ENCODE data around the gene CASP12. TPM values are rescaled to one million over a fixed set of nuclear protein-coding genes. Genes with fewer than 3 reads are reported as not detected.

The CASP12 gene
- total and polyA plus RNA-seq, 2 experiments from 2014 or later = not detected

DNA sequence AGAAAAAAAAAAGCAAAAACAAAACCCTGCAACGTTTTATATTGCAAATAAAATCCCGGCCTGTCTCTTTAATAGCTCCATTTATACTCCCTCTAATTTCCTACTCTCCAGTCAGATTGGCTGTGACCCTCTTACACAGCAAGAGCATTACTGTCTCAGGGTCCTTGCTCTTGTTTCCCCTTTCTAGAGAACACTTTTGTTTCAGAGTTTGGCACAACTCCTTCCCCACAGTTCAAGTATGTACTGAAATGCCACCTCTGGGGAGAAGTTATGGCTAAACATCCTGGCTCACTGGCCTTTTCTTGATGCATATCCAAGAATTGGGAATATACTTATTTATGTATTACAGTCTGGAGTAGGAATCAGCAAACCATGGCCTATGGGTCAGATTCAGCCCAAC lies 2.6 kb downstream of the CASP12 start (continued):
- TF ChIP-seq, protein P1, sequence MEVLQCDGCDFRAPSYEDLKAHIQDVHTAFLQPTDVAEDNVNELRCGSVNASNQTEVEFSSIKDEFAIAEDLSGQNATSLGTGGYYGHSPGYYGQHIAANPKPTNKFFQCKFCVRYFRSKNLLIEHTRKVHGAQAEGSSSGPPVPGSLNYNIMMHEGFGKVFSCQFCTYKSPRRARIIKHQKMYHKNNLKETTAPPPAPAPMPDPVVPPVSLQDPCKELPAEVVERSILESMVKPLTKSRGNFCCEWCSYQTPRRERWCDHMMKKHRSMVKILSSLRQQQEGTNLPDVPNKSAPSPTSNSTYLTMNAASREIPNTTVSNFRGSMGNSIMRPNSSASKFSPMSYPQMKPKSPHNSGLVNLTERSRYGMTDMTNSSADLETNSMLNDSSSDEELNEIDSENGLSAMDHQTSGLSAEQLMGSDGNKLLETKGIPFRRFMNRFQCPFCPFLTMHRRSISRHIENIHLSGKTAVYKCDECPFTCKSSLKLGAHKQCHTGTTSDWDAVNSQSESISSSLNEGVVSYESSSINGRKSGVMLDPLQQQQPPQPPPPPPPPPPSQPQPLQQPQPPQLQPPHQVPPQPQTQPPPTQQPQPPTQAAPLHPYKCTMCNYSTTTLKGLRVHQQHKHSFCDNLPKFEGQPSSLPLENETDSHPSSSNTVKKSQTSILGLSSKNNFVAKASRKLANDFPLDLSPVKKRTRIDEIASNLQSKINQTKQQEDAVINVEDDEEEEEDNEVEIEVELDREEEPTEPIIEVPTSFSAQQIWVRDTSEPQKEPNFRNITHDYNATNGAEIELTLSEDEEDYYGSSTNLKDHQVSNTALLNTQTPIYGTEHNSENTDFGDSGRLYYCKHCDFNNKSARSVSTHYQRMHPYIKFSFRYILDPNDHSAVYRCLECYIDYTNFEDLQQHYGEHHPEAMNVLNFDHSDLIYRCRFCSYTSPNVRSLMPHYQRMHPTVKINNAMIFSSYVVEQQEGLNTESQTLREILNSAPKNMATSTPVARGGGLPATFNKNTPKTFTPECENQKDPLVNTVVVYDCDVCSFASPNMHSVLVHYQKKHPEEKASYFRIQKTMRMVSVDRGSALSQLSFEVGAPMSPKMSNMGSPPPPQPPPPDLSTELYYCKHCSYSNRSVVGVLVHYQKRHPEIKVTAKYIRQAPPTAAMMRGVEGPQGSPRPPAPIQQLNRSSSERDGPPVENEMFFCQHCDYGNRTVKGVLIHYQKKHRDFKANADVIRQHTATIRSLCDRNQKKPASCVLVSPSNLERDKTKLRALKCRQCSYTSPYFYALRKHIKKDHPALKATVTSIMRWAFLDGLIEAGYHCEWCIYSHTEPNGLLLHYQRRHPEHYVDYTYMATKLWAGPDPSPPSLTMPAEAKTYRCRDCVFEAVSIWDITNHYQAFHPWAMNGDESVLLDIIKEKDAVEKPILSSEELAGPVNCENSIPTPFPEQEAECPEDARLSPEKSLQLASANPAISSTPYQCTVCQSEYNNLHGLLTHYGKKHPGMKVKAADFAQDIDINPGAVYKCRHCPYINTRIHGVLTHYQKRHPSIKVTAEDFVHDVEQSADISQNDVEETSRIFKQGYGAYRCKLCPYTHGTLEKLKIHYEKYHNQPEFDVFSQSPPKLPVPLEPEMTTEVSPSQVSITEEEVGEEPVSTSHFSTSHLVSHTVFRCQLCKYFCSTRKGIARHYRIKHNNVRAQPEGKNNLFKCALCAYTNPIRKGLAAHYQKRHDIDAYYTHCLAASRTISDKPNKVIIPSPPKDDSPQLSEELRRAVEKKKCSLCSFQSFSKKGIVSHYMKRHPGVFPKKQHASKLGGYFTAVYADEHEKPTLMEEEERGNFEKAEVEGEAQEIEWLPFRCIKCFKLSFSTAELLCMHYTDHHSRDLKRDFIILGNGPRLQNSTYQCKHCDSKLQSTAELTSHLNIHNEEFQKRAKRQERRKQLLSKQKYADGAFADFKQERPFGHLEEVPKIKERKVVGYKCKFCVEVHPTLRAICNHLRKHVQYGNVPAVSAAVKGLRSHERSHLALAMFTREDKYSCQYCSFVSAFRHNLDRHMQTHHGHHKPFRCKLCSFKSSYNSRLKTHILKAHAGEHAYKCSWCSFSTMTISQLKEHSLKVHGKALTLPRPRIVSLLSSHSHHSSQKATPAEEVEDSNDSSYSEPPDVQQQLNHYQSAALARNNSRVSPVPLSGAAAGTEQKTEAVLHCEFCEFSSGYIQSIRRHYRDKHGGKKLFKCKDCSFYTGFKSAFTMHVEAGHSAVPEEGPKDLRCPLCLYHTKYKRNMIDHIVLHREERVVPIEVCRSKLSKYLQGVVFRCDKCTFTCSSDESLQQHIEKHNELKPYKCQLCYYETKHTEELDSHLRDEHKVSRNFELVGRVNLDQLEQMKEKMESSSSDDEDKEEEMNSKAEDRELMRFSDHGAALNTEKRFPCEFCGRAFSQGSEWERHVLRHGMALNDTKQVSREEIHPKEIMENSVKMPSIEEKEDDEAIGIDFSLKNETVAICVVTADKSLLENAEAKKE (CRISPR knock-in tag; IDR thresholded peaks at IDR 0.05) = no peak
- TF ChIP-seq, protein P2, sequence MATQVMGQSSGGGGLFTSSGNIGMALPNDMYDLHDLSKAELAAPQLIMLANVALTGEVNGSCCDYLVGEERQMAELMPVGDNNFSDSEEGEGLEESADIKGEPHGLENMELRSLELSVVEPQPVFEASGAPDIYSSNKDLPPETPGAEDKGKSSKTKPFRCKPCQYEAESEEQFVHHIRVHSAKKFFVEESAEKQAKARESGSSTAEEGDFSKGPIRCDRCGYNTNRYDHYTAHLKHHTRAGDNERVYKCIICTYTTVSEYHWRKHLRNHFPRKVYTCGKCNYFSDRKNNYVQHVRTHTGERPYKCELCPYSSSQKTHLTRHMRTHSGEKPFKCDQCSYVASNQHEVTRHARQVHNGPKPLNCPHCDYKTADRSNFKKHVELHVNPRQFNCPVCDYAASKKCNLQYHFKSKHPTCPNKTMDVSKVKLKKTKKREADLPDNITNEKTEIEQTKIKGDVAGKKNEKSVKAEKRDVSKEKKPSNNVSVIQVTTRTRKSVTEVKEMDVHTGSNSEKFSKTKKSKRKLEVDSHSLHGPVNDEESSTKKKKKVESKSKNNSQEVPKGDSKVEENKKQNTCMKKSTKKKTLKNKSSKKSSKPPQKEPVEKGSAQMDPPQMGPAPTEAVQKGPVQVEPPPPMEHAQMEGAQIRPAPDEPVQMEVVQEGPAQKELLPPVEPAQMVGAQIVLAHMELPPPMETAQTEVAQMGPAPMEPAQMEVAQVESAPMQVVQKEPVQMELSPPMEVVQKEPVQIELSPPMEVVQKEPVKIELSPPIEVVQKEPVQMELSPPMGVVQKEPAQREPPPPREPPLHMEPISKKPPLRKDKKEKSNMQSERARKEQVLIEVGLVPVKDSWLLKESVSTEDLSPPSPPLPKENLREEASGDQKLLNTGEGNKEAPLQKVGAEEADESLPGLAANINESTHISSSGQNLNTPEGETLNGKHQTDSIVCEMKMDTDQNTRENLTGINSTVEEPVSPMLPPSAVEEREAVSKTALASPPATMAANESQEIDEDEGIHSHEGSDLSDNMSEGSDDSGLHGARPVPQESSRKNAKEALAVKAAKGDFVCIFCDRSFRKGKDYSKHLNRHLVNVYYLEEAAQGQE (IDR thresholded peaks at IDR 0.05; ENCODE audit: unreplicated experiment) = no peak

DNA sequence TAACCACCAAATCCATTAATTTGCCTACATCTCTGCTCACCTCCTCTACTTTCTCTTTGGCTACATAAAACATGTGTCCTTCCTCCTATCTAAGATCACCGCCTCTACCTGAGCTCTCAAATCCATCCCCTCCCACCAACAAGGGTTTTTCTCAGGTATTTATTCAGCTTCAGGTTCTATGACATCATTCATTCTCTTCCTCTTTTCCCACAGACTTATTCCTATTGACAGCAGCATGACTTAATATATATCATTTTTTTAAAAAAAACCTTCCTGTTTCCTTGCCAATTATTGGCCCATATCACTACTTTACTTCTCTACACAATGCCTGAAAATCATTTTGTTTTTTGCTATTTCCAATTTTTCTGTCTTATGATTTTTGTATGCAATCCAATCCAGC lies 4.4 kb downstream of the CASP12 start:
- Histone ChIP-seq H3K9me2 (ENCODE audit: insufficient read depth) (no peaks in the 10 kb centered on the region; the same call in 1 of the 2 replicates), H3K4me1 (ENCODE audit: insufficient read depth) (peaks cover 33% of the 10 kb centered on the region), H3K27ac (ENCODE audit: low read depth) (no peak overlapping the region), H4K20me1 (replicated peaks; ENCODE audit: insufficient read depth) (no peaks in the 10 kb centered on the region), H3F3A (replicated peaks; ENCODE audit: low read depth) (no peaks in the 10 kb centered on the region), H3K27me3 (ENCODE audit: insufficient read depth) (no peaks in the 10 kb centered on the region), H3K79me2 (replicated peaks; ENCODE audit: insufficient read depth) (no peaks in the 10 kb centered on the region), H3K4me2 (no peak overlapping the region), H3K4me3 (no peak overlapping the region), H2AFZ (no peak overlapping the region), H3K36me3 (ENCODE audit: insufficient read depth) (no peaks in the 10 kb centered on the region)
- no peaks in the 10 kb centered on the region for H3K27me3 Mint-ChIP-seq (ENCODE audit: insufficient read depth, low read depth, poor library complexity)
- ATAC-seq (no peak), DNase-seq (ENCODE audit: low spot score) (no peak)
- no peaks in the 10 kb centered on the region for H3K9me3 Mint-ChIP-seq
- peaks cover 33% of the 10 kb centered on the region for H3K4me1 Mint-ChIP-seq
- peaks cover 3% of the 10 kb centered on the region; the same call in 2 of the 3 replicates for H3K36me3 Mint-ChIP-seq (ENCODE audit: low read depth)
- H3K27ac Mint-ChIP-seq = 0 out of 2 replicates have a peak overlapping the region, but pooled peaks have one; percentile 7
- no peak overlapping the region for H3K4me3 Mint-ChIP-seq
- no peak for TF ChIP-seq STAT1 (IDR thresholded peaks at IDR 0.05; ENCODE audit: unreplicated experiment)
- TF ChIP-seq ZNF114 (CRISPR knock-in tag; IDR thresholded peaks at IDR 0.05) = no peak
- TF ChIP-seq, protein P3, sequence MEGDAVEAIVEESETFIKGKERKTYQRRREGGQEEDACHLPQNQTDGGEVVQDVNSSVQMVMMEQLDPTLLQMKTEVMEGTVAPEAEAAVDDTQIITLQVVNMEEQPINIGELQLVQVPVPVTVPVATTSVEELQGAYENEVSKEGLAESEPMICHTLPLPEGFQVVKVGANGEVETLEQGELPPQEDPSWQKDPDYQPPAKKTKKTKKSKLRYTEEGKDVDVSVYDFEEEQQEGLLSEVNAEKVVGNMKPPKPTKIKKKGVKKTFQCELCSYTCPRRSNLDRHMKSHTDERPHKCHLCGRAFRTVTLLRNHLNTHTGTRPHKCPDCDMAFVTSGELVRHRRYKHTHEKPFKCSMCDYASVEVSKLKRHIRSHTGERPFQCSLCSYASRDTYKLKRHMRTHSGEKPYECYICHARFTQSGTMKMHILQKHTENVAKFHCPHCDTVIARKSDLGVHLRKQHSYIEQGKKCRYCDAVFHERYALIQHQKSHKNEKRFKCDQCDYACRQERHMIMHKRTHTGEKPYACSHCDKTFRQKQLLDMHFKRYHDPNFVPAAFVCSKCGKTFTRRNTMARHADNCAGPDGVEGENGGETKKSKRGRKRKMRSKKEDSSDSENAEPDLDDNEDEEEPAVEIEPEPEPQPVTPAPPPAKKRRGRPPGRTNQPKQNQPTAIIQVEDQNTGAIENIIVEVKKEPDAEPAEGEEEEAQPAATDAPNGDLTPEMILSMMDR (conservative IDR thresholded peaks at IDR 0.05; ENCODE audit: low read depth in 2 of 2) = no peak

All from GM23338 (cell line).